DND-41 (cell line): ENCODE results near the gene TRPT1.

Experiments
- EZH2 ChIP-seq: IDR thresholded peaks from 3 replicates; pipeline ENCODE4 v1.6.1; 2012; ENCODE audit warnings: borderline replicate concordance, low read depth, mild to moderate bottlenecking, moderate library complexity, low read length, inconsistent platforms; ENCODE audit not compliant: severe bottlenecking
- TF ChIP-seq, protein P1 (sequence below): IDR thresholded peaks from 2 replicates; pipeline ENCODE4 v1.5.1; 2012; ENCODE audit warnings: borderline replicate concordance, low read length, moderate library complexity, mild to moderate bottlenecking; ENCODE audit not compliant: poor library complexity, severe bottlenecking; ENCODE audit errors: extremely low read depth

DNA sequence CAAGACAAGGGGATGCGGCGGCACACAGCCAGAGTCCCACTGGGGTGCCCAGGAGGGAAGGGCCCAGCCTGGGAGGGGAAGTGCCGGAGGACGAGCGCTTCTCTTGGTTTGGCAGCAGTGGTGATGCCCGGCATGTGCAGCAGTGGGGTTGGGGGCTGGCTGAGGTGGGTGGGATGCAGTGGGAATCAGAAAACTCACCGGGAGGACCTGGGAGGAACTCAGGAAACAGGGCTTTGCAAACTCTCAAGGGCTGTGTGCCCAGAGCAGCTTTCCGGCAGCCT, 16.5 kb downstream of the TRPT1 start:
- TF ChIP-seq, protein P1, sequence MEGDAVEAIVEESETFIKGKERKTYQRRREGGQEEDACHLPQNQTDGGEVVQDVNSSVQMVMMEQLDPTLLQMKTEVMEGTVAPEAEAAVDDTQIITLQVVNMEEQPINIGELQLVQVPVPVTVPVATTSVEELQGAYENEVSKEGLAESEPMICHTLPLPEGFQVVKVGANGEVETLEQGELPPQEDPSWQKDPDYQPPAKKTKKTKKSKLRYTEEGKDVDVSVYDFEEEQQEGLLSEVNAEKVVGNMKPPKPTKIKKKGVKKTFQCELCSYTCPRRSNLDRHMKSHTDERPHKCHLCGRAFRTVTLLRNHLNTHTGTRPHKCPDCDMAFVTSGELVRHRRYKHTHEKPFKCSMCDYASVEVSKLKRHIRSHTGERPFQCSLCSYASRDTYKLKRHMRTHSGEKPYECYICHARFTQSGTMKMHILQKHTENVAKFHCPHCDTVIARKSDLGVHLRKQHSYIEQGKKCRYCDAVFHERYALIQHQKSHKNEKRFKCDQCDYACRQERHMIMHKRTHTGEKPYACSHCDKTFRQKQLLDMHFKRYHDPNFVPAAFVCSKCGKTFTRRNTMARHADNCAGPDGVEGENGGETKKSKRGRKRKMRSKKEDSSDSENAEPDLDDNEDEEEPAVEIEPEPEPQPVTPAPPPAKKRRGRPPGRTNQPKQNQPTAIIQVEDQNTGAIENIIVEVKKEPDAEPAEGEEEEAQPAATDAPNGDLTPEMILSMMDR: no peak
- TF ChIP-seq EZH2: no peak
